SH-SY5Y (cell line): ENCODE measurements around the gene ZGRF1.

Experiments used
- GATA2 ChIP-seq: IDR thresholded peaks from 2 replicates; pipeline ENCODE4 v1.6.1; 2011; ENCODE audit warnings: mild to moderate bottlenecking, low read depth, low read length
- GATA3 ChIP-seq: IDR thresholded peaks from 2 replicates; pipeline ENCODE4 v1.6.1; 2011; ENCODE audit warnings: low read depth, mild to moderate bottlenecking, low read length, moderate library complexity

DNA sequence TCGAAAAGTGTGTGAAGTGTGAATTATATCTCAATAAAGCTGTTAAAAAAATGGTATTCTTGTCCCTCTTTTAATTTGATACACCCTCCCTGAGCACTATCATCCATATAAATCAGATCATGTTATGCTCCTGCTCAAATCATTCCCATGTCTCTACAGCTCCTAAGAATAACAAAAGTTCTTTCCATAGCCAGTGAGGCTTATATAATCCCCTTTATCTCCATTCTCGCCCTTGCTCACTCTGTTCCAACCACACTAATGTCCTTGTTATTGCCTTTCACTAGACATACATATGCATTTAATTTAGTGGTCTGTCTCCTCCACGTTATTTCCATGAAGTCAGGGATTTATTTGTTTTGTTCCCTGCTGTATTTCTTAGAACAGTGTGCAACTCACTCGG, 10.5 kb downstream of the ZGRF1 start:
- TF ChIP-seq GATA2: no peak
- TF ChIP-seq GATA3: no peak
